B cell (primary cell): ENCODE measurements around the gene SUPT5H. TPM values are rescaled to one million over a fixed set of nuclear protein-coding genes. Genes with fewer than 3 reads are reported as not detected.

Experiments used
- ATAC-seq: fragments of 200-7000 bp; cut with Tn5 transposase; one replicate; pipeline ENCODE4 v1.10.0; 2021; ENCODE audit warnings: low read depth, mild to moderate bottlenecking, moderate number of reproducible peaks, moderate library complexity
- CTCF ChIA-PET: fragments of 350-600 bp; sonication (Branson Sonifier 250); formaldehyde crosslinking; loops from one replicate; lab custom pipeline; 2021; ENCODE audit warnings: antibody characterized with exemption, inconsistent platforms; lab: Charles Lee
- POLR2A ChIA-PET: fragments of 350-600 bp; sonication (Branson Sonifier 250); formaldehyde crosslinking; loops from one replicate; lab custom pipeline; 2021; ENCODE audit warnings: antibody characterized with exemption; lab: Charles Lee
- DNase-seq: peaks from one replicate; pipeline ENCODE4 v3.0.0; 2013
- H2AFZ ChIP-seq: 2 replicates; pipeline ENCODE4 v1.6.1; 2012; ENCODE audit warnings: mild to moderate bottlenecking, low read depth, low read length; ENCODE audit not compliant: insufficient read depth, poor library complexity, severe bottlenecking
- H3K27ac ChIP-seq, 2 donors: 1 replicate in 1 of 2; 2 replicates in 1 of 2; pipeline ENCODE4 v1.5.1; 2012 to 2013; ENCODE audit warnings: low read length in 2 of 2, mild to moderate bottlenecking in 2 of 2, moderate library complexity in 1 of 2
- H3K27me3 ChIP-seq, 4 experiments: fragments of 200-600 bp in 1 of 4; sonication (generic) in 1 of 4; replicated peaks in 1 of 4; 1 replicate in 2 of 4; 2 replicates in 2 of 4; pipeline versions ENCODE4 v1.6.1 to v1.7.0; 2013 to 2016; ENCODE audit warnings: low read length in 3 of 4, mild to moderate bottlenecking in 2 of 4, mixed read lengths in 1 of 4, moderate library complexity in 1 of 4; ENCODE audit not compliant: insufficient read depth in 4 of 4, control insufficient read depth in 3 of 4; ENCODE audit errors: control extremely low read depth in 1 of 4
- H3K36me3 ChIP-seq, 2 experiments: replicated peaks in 1 of 2; 1 replicate in 1 of 2; 2 replicates in 1 of 2; pipeline versions ENCODE4 v1.6.1 to v1.7.1; 2013; ENCODE audit warnings: low read length in 1 of 2; ENCODE audit not compliant: insufficient read depth in 2 of 2, control insufficient read depth in 1 of 2; ENCODE audit errors: control extremely low read depth in 1 of 2, extremely low read depth in 1 of 2
- H3K4me1 ChIP-seq, 2 donors: fragments of 200-600 bp in 1 of 2; sonication (generic) in 1 of 2; 1 replicate in 1 of 2; 2 replicates in 1 of 2; pipeline versions ENCODE4 v1.5.1 to v1.6.1; 2013 to 2017; ENCODE audit warnings: low read length in 2 of 2; ENCODE audit not compliant: control insufficient read depth in 2 of 2, insufficient read depth in 2 of 2
- H3K4me2 ChIP-seq: replicated peaks from 2 replicates; pipeline ENCODE3; 2012; ENCODE audit warnings: mild to moderate bottlenecking, low read depth, low read length; ENCODE audit not compliant: poor library complexity, severe bottlenecking
- H3K4me3 ChIP-seq, 5 experiments: fragments of 200-600 bp in 1 of 5; sonication (generic) in 1 of 5; 1 replicate in 3 of 5; 2 replicates in 2 of 5; pipeline versions ENCODE4 v1.5.1 to v1.7.0; 2011 to 2016; ENCODE audit warnings: low read length in 4 of 5, mild to moderate bottlenecking in 4 of 5, low read depth in 2 of 5, control low read depth in 1 of 5, moderate library complexity in 1 of 5; ENCODE audit not compliant: insufficient read depth in 1 of 5; ENCODE audit errors: control extremely low read depth in 1 of 5, extremely low read depth in 1 of 5
- H3K79me2 ChIP-seq: fragments of 200-600 bp; sonication (generic); one replicate; pipeline ENCODE4 v1.6.0; 2016; ENCODE audit warnings: low read length; ENCODE audit not compliant: control insufficient read depth, insufficient read depth
- H3K9ac ChIP-seq: fragments of 200-600 bp; sonication (generic); 2 replicates; pipeline ENCODE4 v1.6.1; 2017; ENCODE audit warnings: mild to moderate bottlenecking, low read length, moderate library complexity
- H3K9me3 ChIP-seq, 3 donors: one replicate each; pipeline versions ENCODE4 v1.6.1 to v1.7.1; 2013; ENCODE audit warnings: low read length in 2 of 3; ENCODE audit not compliant: control insufficient read depth in 2 of 3, insufficient read depth in 1 of 3; ENCODE audit errors: control extremely low read depth in 1 of 3
- H4K20me1 ChIP-seq: 2 replicates; pipeline ENCODE4 v1.6.0; 2012; ENCODE audit warnings: mild to moderate bottlenecking, low read length; ENCODE audit not compliant: insufficient read depth, control insufficient read depth, poor library complexity, severe bottlenecking
- H3K27ac Mint-ChIP-seq: one replicate; pipeline ENCODE4 v1.8.0; 2021; ENCODE audit warnings: mixed read lengths
- H3K27me3 Mint-ChIP-seq: one replicate; pipeline ENCODE4 v1.8.0; 2021; ENCODE audit warnings: mixed read lengths
- H3K4me1 Mint-ChIP-seq: one replicate; pipeline ENCODE4 v1.8.0; 2021; ENCODE audit warnings: mixed read lengths
- H3K4me3 Mint-ChIP-seq: one replicate; pipeline ENCODE4 v1.8.0; 2021; ENCODE audit warnings: mixed read lengths
- H3K9me3 Mint-ChIP-seq: one replicate; pipeline ENCODE4 v1.8.0; 2022; ENCODE audit warnings: mixed read lengths; ENCODE audit not compliant: insufficient read depth
- CTCF ChIP-seq: fragments of 200-600 bp; IDR thresholded peaks from one replicate; pipeline ENCODE4 v1.8.0; 2022; ENCODE audit warnings: antibody characterized with exemption, mild to moderate bottlenecking
- EZH2 ChIP-seq: IDR thresholded peaks from 2 replicates; pipeline ENCODE4 v1.6.1; 2012; ENCODE audit warnings: borderline replicate concordance, low read depth, mild to moderate bottlenecking, moderate library complexity, low read length; ENCODE audit not compliant: insufficient read depth, poor library complexity, severe bottlenecking
- WGBS: methylation state at CpG from one replicate; pipeline ENCODE4 v1.1.5; 2013; ENCODE audit warnings: missing lambda C conversion rate; ENCODE audit not compliant: insufficient coverage; 5-methylcytosine and 5-hydroxymethylcytosine counted together
- intact Hi-C: fragments of 100-400 bp; cut with micrococcal nuclease; formaldehyde crosslinking; loops from one replicate; pipeline ENCODE4 v1.10.0; 2022
- polyA plus RNA-seq: library from polyadenylated mRNA; depleted of rRNA; stranded (reverse); fragments of >200 nt; gene quantifications from 2 replicates; pipeline ENCODE4 v1.2.3, GENCODE V29; 2012
- total RNA-seq, 2 donors: library from RNA; stranded (reverse); fragments of 120-200 nt in 1 of 2; gene quantifications; 1 replicate in 1 of 2; 2 replicates in 1 of 2; pipeline versions ENCODE4 v1.2.3 to v1.2.4, GENCODE V29; 2013 to 2022

Gene SUPT5H
- total and polyA plus RNA-seq, 2 donors (not counting 1 experiment from before 2014, with no cell fraction given): 119 to 203 TPM

GRCh38 chr19:39425744-39426143, 19.6 kb upstream of the SUPT5H start:
- peaks cover 0 to 2% of the 10 kb centered on the region in 2 donors for H3K4me1 ChIP-seq
- H3K36me3 ChIP-seq: peaks cover 3 to 20% of the 10 kb centered on the region in 2 experiments
- ATAC-seq: no peak
- peaks cover 5% of the 10 kb centered on the region for H3K4me1 Mint-ChIP-seq
- H3K27ac Mint-ChIP-seq: peak overlapping the region; percentile 10
- no peaks in the 10 kb centered on the region for H3K79me2 ChIP-seq
- H3K9ac ChIP-seq: no peak overlapping the region
- no peak overlapping the region for H3K4me3 ChIP-seq
- H3K27ac ChIP-seq: no peak overlapping the region
- H2AFZ ChIP-seq: no peak overlapping the region
- intact Hi-C loops: no loop called here
- DNase-seq: no peak
- H3K4me2 ChIP-seq: no peak overlapping the region
- CTCF ChIA-PET: interaction anchor here (1.1 kb wide), 1 partner anchor 14 kb away, joined by 3 read pairs; the partner anchor contains the start of gene PLEKHG2
- H3K27me3 Mint-ChIP-seq: no peaks in the 10 kb centered on the region
- WGBS: 98% methylated on average over 7 of the region's 7 CpGs
- H3K9me3 ChIP-seq: no peaks in the 10 kb centered on the region
- TF ChIP-seq EZH2: no peak
- TF ChIP-seq CTCF: no peak
- no peak overlapping the region for H3K4me3 Mint-ChIP-seq
- no peaks in the 10 kb centered on the region for H3K27me3 ChIP-seq
- POLR2A ChIA-PET: interaction anchor here (1.2 kb wide), 1 partner anchor 10 kb away, joined by 6 read pairs; the partner anchor contains the start of gene RPS16
- H4K20me1 ChIP-seq: no peaks in the 10 kb centered on the region
- no peaks in the 10 kb centered on the region for H3K9me3 Mint-ChIP-seq

GRCh38 chr19:39426170-39426569, 19.2 kb upstream of the SUPT5H start:
- no peaks in the 10 kb centered on the region for H3K9me3 ChIP-seq
- H3K36me3 ChIP-seq: peaks cover 4 to 21% of the 10 kb centered on the region in 2 experiments
- ChIA-PET CTCF (interaction anchor here (1.0 to 1.1 kb wide), 2 partner anchors 12 to 14 kb away, joined by 3 read pairs; partner anchors contain the start of gene PLEKHG2), POLR2A (interaction anchor here (1.2 kb wide), 1 partner anchor 9 kb away, joined by 6 read pairs; the partner anchor contains the start of gene RPS16)
- Mint-ChIP-seq H3K27ac (no peak overlapping the region), H3K27me3 (no peaks in the 10 kb centered on the region), H3K4me3 (no peak overlapping the region), H3K9me3 (no peaks in the 10 kb centered on the region), H3K4me1 (peaks cover 9% of the 10 kb centered on the region)
- no peak overlapping the region for H2AFZ ChIP-seq
- no peak overlapping the region for H3K4me3 ChIP-seq
- WGBS: 100% methylated on average over 2 of the region's 5 CpGs
- no peak overlapping the region for H3K9ac ChIP-seq
- peaks cover 0 to 6% of the 10 kb centered on the region in 2 donors for H3K4me1 ChIP-seq
- H3K27ac ChIP-seq: no peak overlapping the region
- no peaks in the 10 kb centered on the region for H3K27me3 ChIP-seq
- TF ChIP-seq CTCF (no peak), EZH2 (no peak)
- intact Hi-C loops: no loop called here
- H3K4me2 ChIP-seq: no peak overlapping the region
- DNase-seq (peak; percentile 10), ATAC-seq (no peak)
- no peaks in the 10 kb centered on the region for H4K20me1 ChIP-seq
- H3K79me2 ChIP-seq: no peaks in the 10 kb centered on the region
